GM21390 (cell line): ENCODE measurements around the gene ACTR5.
"Not testable (repeated sequence)": the region's sequence is repeated elsewhere in the genome, so short reads cannot be mapped to it uniquely, and the experiment has no call there.

Source experiments
- ATAC-seq: cut with Tn5 transposase; IDR thresholded peaks from one replicate; pipeline ENCODE4 v1.9.1; 2021; ENCODE audit not compliant: unreplicated experiment

The ACTR5 gene

GRCh38 chr20:38804682-38805501, 56.6 kb downstream of the ACTR5 start:
- no peak for ATAC-seq

- ATAC-seq, result peak; percentile 59
These were observed 57.3 kb downstream of the ACTR5 start, which contains the start of gene PPP1R16B for GRCh38 chr20:38805502-38805957. Gene PPP1R16B (plus strand): TSS chr20:38805697. CDS start chr20:38835926, 30,229 bp downstream.

- no peak for ATAC-seq
These were observed 57.9 kb downstream of the ACTR5 start for GRCh38 chr20:38805958-38806854.

- ATAC-seq, result no peak
These were observed 58.8 kb downstream of the ACTR5 start for GRCh38 chr20:38806855-38807655.

GRCh38 chr20:38809942-38810341, 61.7 kb downstream of the ACTR5 start:
- no peak for ATAC-seq

GRCh38 chr20:38810926-38811630, 62.8 kb downstream of the ACTR5 start:
- ATAC-seq, result no peak

GRCh38 chr20:38811769-38812168, 63.5 kb downstream of the ACTR5 start:
- ATAC-seq, result no peak

GRCh38 chr20:38812182-38812581, 63.9 kb downstream of the ACTR5 start:
- no peak for ATAC-seq

GRCh38 chr20:38812709-38813573, 64.7 kb downstream of the ACTR5 start:
- no peak for ATAC-seq

- not testable (repeated sequence) for ATAC-seq
These were observed 65.3 kb downstream of the ACTR5 start for GRCh38 chr20:38813574-38813962.

- ATAC-seq, result no peak
These were observed 67.2 kb downstream of the ACTR5 start for GRCh38 chr20:38815446-38815845.

GRCh38 chr20:38818113-38819065, 70.1 kb downstream of the ACTR5 start:
- ATAC-seq, result no peak
